Ureter (tissue), 1 donor: ENCODE data around the gene KCNMB3. TPM values are rescaled to one million over a fixed set of nuclear protein-coding genes. Genes with fewer than 3 reads are reported as not detected.
"Not testable (repeated sequence)": the region's sequence is repeated elsewhere in the genome, so short reads cannot be mapped to it uniquely, and the experiment has no call there.

Experiments used
- DNase-seq: peaks from one replicate; pipeline ENCODE4 v3.0.0-alpha.2; 2020; ENCODE audit warnings: low spot score
- total RNA-seq: library from RNA; stranded (reverse); gene quantifications from one replicate; pipeline ENCODE4 v1.2.4, GENCODE V29; 2023
- donor health status: DM: yes; HTN: yes; CAD: no.

Gene KCNMB3
- total RNA-seq, 1 donor from 2014 or later, result 5.9 TPM

GRCh38 chr3:179264449-179264848 is 13.5 kb upstream of the KCNMB3 start:
- DNase-seq, result no peak

- no peak for DNase-seq
Observed at GRCh38 chr3:179263134-179263533, 12.2 kb upstream of the KCNMB3 start.

- DNase-seq, result peak; percentile 69
Observed at GRCh38 chr3:179260949-179261765, 10.2 kb upstream of the KCNMB3 start.

GRCh38 chr3:179259959-179260756 is 9.2 kb upstream of the KCNMB3 start:
- DNase-seq, result not testable (repeated sequence)

GRCh38 chr3:179258820-179259219 is 7.9 kb upstream of the KCNMB3 start:
- DNase-seq, result no peak

- DNase-seq, result not testable (repeated sequence)
Observed at GRCh38 chr3:179257742-179258141, 6.8 kb upstream of the KCNMB3 start.

GRCh38 chr3:179256813-179257212 is 5.9 kb upstream of the KCNMB3 start:
- DNase-seq, result no peak

GRCh38 chr3:179247289-179248015 is 3.5 kb downstream of the KCNMB3 start:
- DNase-seq, result no peak

GRCh38 chr3:179244878-179245277 is 6.0 kb downstream of the KCNMB3 start:
- DNase-seq, result no peak

- not testable (repeated sequence) for DNase-seq
Observed at GRCh38 chr3:179242859-179243258, 8.1 kb downstream of the KCNMB3 start.

- not testable (repeated sequence) for DNase-seq
Observed at GRCh38 chr3:179240299-179240698, 10.6 kb downstream of the KCNMB3 start.

- DNase-seq, result no peak
Observed at GRCh38 chr3:179236669-179237301, 14.1 kb downstream of the KCNMB3 start.

GRCh38 chr3:179234199-179234598 is 16.7 kb downstream of the KCNMB3 start:
- no peak for DNase-seq

GRCh38 chr3:179233043-179233442 is 17.9 kb downstream of the KCNMB3 start:
- no peak for DNase-seq

GRCh38 chr3:179229177-179229576 is 21.7 kb downstream of the KCNMB3 start:
- no peak for DNase-seq

- no peak for DNase-seq
Observed at GRCh38 chr3:179227349-179227748, 23.6 kb downstream of the KCNMB3 start.

GRCh38 chr3:179224584-179224983 is 26.3 kb downstream of the KCNMB3 start:
- DNase-seq, result no peak

- no peak for DNase-seq
Observed at GRCh38 chr3:179223548-179223947, 27.4 kb downstream of the KCNMB3 start.

GRCh38 chr3:179218213-179218612 is 32.7 kb downstream of the KCNMB3 start:
- DNase-seq, result not testable (repeated sequence)

GRCh38 chr3:179215550-179215949 is 35.4 kb downstream of the KCNMB3 start:
- DNase-seq, result not testable (repeated sequence)

- no peak for DNase-seq
Observed at GRCh38 chr3:179200790-179201189, 50.1 kb downstream of the KCNMB3 start.

- DNase-seq, result no peak
Observed at GRCh38 chr3:179196700-179197099, 54.2 kb downstream of the KCNMB3 start.
